HG02623 (cell line): Measurements from ENCODE around the gene FAM241B.

Experiments
- ATAC-seq: cut with Tn5 transposase; IDR thresholded peaks from one replicate; pipeline ENCODE4 v1.9.1; 2021; ENCODE audit warnings: moderate library complexity; ENCODE audit not compliant: unreplicated experiment

The FAM241B gene, protein sequence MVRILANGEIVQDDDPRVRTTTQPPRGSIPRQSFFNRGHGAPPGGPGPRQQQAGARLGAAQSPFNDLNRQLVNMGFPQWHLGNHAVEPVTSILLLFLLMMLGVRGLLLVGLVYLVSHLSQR

DNA sequence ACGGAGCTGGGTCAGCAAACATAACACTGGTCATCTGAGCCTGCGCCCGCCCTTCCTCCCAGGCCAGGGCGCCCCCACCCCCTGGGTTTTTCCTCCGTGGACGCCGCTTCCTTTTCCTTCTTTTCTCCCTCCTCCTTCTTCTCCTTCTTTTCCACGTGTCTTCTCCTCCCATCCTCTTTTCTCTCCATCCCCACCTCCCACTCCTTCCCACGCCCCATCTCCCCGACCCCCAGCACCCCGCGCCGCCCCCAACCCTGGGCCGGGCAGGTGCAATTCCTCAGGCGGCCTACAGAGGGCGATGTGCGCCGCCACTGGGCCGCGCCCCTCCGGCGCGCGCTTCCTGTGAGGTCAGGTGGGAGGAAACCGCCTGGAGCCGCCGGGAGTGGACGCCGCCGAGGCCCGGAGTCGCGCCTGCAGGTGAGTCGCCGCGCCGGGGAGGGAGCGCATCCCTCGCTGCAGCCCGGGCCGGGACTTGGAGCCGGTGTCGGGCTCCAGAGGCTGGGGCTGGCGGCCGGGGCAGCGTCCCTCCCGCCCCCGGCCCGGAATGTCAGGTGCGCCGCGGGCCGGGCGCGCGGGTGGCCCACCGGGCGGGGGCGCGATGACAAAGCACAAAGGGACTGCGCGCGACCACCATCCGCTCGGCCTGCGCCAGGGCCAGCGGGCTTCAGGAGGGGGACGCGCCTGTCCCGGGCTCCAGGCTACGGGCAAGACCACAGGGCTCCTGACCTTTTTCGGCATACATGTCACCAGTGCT lies at the start of gene FAM241B:
Gene FAM241B, plus strand, starts transcription at position 351 of the 754 bp plus-strand sequence. CDS start 1,497 bp downstream, outside the sequence.
- ATAC-seq = no peak

DNA sequence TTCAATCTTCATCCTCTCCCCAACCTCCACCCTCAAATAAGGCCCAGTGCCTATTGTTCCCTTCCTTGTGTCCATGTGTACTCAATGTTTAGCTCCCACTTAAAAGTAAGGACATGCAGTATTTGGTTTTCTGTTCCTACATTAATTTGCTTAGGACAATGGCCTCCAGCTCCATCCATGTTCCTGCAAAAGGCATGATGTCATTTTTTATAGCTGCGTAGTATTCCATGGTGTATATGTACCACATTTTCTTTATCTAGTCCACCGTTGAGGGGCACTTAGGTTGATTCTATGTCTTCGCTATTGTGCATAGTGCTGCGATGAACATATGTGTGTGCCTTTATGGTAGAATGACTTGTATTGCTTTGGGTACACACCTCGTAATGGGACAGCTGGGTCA lies 49.6 kb upstream of the FAM241B start:
- ATAC-seq = no peak

DNA sequence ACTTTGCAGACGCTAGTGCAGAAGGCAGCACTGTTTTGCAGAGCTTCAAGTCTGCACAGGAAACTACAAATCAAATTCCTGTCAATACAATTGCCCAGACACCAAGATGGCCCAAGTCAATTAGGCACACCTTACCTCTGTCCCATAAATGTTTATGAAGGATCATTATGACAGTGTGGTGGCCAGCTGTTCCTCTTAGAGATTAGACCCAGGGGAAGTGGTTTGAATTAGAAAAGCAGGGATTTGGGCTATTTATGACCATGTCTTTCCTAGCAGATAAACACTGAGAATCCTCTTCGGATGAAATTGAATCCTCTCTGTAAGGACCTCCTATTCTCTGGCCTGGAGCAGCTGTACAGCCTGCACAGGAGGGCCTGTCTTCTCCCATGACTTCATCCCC lies 46.9 kb upstream of the FAM241B start:
- ATAC-seq = no peak

DNA sequence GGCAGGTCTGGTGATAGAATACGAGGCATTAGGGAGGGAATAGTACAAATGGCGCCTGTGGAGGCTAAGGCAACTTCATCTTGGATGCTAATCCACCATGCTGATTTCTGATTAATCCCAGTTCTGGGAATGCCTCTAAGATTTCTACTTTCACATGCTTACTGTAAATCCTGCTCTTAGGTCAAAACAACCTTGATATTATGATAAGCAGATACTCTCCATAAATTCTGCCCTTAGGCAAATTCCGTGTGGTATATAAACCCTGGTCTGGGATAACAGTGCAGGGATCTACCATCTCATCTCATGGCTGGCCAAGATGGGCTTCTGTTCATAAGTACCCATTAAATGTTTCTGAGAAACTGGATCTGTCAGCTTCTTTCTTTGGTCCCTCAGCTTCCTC lies 45.4 kb upstream of the FAM241B start:
- no peak for ATAC-seq

DNA sequence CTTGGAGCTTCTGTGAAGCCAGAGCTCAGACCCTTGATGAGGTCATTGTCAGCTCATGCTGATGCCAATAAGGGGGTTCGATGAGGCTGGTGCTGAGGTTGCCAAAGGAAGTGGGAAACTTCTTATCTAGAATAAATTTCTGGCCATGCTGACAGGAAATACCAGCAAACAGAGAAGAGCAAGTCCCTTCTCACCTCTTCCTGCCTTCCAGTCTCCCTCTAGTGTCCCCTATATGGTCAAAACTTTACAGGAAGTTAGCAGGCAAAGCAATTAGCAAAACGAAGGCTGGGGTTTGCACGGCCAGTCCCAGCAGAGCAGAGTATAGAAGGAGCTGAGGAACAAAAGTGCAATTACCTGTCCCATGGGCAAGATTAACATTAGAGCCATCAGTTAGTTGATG lies 41.7 kb upstream of the FAM241B start:
- ATAC-seq = no peak

DNA sequence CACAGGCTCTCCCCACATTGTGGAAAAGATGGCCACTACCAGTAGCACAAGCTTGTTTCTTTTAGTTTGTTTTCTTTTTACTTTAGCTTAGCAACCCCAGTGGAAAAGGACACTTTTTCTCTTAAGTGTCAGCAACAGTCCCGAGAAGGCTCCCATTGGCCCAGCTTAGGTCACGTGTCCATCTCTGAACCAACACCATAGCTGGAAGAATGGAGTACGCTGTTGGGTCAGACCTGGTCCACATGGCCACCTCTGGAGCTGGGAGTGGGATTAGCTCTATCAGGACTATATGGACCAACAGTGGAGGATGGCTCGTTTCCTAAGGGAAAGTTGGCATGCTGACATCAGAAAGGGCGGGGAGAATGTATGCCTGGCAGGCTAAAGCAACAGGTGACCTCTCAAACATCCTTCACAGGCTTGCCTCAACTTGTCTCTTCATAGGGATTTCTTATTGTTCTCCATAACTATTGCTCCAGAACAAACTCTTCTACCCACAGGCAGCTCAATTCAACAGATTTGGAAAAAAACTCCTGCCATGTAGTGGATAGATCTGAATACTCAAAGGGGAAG lies 29.2 kb upstream of the FAM241B start:
- ATAC-seq = no peak

DNA sequence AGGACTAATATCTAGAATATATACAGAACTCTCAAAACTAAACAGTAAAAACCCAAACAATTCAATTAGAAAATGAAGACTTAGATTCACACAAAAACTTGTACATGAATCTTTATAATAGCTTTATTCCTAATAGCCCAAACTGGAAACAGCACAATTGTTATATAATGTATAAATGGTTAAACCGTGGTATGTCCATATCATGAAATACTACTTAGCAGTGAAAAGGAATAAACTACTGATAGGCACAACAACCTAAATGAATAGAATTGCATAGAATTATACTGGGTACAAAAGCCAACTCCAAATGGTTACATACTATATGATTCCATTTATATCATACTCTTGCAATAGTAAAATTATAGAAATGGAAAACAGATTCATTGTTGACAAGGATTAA lies 21.0 kb upstream of the FAM241B start:
- ATAC-seq = no peak

DNA sequence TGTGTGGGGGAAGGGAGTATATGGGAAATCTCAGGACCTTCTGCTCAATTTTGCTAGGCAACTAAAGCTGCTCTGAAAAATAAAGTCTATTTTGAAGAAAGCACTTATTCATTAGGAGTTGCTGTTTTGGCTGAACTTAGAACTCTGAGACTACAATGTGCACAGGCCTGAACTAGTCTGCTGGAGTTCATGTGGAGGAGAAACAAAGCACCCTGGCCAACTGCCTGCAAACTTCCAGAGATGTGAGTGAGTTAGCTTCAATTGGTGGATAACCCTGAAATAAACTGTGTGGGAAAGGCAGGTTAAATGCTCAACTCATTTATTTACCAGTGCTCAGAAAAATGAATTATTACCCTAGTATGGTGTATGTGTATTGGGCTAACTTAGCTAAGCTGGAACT lies 17.3 kb upstream of the FAM241B start:
- ATAC-seq = no peak

DNA sequence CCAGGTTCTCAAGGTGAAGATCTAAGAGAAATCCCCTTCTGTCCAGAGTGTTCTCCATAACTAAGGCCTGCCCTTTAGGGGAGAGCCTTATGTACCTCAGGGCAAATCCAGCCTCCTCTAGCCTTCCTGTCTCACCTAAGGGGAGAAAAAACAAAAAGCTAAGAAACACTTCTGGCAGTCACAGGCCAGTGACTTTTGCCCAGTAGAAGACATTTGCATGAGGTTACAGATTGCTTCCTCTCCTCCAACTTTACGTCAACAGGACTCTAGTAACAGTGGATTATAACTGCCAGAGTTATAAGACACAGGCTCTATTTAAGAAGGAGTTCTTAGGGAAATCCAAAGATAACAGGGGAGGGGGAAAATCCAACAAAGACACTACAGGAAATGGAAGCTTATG lies 15.9 kb upstream of the FAM241B start:
- ATAC-seq = no peak

DNA sequence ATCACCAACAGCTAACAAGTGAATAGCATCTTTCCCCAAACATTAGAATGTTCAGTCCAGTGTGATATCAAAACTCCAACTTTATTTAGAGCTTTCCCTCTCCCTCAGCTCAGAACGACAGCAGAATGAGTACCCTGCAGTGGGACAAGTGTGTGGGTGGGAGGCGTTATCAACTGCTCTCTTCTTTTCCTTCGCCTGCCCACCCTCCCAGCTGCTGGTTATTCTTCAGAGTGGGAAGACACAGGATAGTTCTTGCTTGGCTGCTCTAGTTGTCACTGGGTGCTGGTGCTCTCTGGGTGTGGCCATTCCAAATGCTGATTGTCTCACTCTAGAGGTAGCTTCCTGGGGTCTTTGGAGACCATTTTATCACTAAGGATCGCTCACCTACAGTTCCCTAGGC lies 13.7 kb upstream of the FAM241B start:
- ATAC-seq = no peak

DNA sequence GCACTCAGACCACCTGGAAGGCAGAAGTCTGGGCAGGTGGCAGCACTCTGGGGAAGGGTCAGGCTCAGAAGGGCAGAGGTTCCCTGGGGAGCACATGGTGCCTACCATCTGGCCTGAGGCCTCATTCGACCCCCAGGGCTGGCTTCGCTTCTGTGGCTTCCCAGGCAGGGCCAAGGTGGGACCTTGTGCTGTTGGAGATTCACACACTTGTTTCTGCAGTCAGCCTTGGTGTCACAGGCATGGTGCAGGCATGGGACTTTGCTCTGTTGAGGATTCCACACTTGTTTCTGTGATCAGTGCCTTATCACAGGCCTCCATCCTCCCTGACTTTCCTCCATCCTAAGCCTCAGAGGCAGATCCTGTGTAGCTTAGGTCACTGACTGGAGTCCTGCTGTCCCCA lies 11.3 kb upstream of the FAM241B start:
- ATAC-seq = no peak

DNA sequence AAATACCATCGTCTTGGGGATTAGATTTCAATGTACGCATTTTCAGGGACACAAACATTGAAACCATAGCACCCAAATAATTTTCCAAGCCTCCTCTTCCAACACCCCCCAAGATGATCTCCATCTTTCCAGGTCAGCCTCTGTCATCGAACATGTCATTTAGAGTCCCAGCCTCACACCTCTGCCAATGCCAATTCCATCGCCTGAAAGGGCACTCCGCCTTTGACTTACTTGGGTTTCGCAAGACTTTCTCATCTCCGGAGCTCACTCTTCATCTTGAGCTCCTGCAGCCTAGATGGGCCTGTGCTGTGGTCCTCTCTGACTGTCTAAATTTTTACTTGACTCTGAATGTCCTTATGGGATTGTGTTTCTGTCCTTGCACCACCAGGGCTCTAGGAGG lies 10.4 kb upstream of the FAM241B start:
- ATAC-seq = no peak

DNA sequence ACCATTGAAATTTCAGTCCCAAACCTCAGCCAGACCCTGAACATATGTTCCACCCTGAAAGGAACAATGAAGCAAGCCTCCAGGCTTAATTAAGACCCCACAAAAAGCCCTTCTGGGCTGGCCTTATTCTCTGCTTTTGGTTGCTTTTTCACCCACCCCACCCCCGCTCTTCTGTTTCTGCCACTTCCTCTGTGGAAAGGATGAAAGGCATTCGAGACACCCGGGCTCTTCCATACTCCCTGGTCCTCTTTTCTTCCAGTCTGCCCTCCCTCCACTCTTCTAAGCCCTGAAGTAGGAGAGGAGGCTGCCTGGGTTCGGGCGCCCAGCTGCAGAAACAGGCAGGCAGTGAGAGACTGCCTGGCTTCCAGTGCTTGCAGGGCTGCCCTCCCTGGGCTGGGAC lies 9.4 kb upstream of the FAM241B start:
- no peak for ATAC-seq

DNA sequence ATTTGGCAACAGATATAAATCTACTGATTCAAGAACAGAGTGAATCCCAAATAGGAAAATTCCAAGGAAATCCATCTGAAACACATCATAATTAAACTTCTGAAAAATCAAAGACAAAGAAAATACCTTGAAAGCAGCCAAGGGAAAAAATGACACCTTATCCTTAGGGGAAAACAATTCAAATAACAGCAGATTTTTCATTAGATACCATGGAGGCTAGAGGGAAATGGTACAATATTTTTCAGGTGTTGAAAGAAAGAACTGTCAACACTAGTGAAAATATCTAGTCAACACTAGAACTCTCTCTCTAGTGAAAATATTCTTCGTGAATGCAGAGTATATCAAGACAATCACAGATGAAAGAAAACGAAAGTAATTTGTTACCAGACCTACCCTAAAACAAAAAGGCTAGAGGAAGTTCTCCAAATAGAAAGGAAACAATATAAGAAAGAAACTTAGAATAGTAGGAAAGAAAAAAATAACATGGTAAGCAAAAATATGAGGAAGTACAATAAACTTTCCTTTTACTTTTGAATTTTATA lies 5.7 kb upstream of the FAM241B start:
- ATAC-seq = no peak

DNA sequence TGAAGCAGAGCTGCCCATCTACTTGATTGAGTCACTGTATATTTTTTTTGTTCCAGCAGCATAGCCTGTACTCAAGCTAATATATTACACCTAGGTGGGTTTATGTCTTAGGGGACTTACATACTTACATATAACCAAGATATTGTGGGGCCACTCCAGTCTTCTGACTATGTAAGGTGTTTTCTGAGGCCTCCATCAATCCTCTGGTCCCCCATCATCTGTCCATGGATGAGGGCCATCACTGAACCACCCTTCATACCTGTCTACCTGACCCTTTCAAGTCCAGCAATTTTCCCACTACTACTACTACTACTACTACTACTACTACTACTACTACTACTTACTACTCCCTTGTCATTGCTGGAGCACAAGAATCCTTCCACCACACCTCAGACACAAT lies 3.2 kb upstream of the FAM241B start:
- ATAC-seq = no peak

DNA sequence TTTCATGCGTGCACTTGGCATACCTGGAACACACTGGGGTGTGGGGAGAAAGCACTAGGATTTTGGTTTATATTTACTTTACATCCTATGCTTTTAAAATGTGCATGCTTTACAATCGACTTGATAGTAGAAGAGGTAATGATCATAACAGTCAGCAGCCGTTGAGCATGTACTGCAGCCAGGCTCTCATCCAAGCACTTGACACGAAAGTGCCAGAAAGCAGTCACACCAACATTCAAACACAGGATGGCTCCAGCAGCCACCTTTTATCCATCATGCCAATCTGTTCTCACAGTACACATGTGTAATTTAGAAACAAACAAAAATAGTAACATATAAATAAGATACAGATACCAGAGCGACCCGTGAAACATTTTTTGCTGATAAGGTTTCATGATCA lies 1.2 kb upstream of the FAM241B start:
- ATAC-seq = no peak

DNA sequence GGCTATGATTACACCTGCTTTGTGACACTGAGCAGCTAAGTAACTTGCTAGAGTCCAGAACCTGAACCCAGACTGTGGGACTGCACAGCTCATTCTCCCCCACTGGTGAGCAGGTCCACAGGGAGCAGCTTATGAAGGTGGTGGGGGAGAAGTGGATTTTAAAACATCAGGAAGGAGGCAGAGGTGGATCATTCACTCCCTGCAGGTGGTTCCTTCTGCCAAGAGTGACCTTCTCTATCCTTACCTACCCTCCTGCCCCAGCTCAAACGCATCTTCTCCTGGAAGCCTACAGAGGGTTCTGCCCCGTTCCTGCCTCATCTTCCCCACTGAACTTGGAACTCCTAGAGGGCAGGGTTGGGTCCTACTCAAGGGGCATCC lies 539 bp upstream of the FAM241B start:
- ATAC-seq = no peak

DNA sequence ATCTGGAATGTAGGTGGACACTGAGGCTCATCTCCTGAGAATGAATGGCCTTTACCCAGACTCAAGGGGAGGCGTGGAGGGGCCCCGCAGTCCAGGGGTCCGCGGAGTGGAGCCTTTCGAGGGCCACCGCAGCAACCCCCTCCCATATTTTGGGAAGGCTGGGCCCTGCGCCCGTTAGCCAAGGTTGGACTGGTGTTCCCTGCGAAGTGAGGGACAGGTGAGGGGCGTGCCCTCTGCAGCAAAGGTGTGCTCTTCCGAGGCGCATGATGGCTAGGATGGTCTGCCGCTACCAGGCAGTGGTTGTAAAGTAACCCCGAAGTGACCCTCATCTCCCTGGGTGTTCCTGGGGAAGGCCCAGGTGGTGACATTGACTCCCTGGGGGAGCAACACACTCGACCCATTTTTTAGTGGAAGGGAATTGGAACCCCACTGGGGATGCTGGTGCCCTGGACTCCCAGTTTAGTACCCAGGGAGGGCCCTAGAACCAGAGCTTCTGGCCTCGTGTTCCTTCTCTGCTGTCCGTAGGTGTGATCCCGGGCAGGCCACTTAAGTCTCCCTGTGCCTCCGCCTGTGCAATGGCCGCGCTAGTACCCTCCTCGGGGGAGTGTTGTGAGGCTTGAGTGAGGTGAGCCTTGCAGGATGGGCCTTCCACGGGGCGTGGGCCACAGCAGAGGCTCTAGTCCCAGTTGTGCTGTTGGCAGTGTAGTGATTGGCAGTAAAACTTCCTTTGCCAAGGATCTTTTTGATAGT lies 779 bp downstream of the FAM241B start:
- ATAC-seq = no peak

DNA sequence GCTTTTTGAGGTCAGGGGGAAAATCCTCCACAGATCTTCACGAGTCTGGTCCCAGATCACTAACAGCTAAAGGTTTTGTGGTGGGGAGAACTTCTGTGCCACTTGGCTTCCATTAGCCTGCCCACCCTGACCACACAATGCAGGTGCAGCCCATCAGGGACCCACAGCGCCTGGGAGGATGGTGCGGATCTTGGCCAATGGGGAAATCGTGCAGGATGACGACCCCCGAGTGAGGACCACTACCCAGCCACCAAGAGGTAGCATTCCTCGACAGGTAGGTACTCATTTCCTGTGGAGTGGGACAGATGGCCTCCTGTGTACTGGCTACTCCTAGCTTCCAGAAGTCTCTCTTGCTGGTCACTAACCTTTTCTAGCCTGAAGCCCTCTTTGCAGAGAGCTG lies 1.5 kb downstream of the FAM241B start:
- no peak for ATAC-seq

DNA sequence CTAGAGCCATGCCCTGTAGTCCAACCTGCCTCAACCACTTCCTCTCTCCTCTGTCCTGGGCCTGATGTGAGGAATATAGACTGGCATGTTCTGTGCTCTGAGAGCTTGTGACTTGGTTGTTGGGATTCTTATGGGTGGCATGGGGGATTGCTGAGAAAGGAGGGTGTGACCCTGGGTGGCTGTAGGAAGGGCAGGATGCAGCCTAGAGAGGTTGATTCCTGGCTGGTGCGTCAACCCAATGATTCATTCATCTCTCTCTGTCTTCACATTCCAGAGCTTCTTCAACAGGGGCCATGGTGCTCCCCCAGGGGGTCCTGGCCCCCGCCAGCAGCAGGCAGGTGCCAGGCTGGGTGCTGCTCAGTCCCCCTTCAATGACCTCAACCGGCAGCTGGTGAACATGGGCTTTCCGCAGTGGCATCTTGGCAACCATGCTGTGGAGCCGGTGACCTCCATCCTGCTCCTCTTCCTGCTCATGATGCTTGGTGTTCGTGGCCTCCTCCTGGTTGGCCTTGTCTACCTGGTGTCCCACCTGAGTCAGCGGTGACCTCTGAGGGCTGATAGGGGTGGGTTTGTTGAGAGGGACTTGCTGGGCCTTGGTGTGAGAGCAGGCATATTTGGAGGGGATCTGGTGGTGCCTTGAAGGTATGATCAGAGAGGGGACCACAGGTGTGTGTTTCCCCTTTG lies 2.6 kb downstream of the FAM241B start:
- ATAC-seq = no peak
